ENCODE results near the gene BCLAF3. TPM values are rescaled to one million over a fixed set of nuclear protein-coding genes. Genes with fewer than 3 reads are reported as not detected.

BCLAF3 gene
- polyA plus RNA-seq, 2 of the 4 experiments (the other 2 are of a cell fraction) = 3.7 to 4.1 TPM

GRCh38 chrX:19975845-19976244 lies 15.0 kb downstream of the BCLAF3 start (continued):
- TF ChIP-seq JUNB (IDR thresholded peaks at IDR 0.05) (no peak), RAD21 (conservative IDR thresholded peaks at IDR 0.05 in 1 of 2, IDR thresholded peaks at IDR 0.05 in 1 of 2) (no peak), SREBF2 (IDR thresholded peaks at IDR 0.05) (no peak), HDAC2 (IDR thresholded peaks at IDR 0.05) (no peak), HOXA7 (CRISPR knock-in tag; IDR thresholded peaks at IDR 0.05) (no peak), CBX2 (IDR thresholded peaks at IDR 0.05; ENCODE audit: borderline replicate concordance, low read depth) (no peak), CHD4 (IDR thresholded peaks at IDR 0.05; ENCODE audit: borderline replicate concordance) (no peak)

DNA sequence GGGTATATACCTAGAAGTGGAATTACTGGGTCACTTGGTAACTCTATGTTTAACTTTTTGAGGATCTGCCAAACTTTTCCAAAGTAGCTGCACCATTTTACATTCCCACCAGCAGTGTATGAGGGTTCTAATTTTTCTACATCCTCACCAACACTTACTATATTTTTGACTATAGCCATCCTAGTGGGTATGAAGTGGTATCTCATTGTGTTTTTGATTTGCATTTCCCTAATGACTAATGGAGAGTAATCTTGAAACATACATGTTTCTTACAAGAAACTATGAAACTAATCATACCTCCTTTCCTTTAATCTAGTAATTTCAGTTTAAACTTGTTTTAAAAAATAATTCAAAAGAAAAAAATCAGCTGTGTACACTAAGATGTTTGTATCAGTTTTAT lies 17.9 kb downstream of the BCLAF3 start:
- POLR2A ChIA-PET = no interaction called here

DNA sequence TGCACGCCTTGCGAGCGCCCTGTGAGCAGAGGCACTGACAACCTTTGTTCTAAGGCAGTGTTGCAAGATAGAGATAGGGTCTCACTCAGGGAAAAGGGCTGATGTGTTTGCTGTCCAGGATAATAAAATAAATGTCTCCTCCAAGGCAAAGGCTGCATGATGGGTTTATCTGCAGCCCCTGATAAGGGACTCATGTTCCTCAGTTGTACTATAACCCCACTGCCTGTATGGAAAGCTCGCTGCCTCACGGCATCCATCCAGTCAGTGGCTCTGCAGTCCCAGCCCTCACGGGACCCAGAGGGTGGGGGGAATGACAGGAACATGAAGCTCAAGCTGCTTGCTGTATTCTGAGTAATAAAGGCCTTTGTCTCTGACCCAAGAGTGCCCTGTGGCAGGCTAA lies 22.6 kb downstream of the BCLAF3 start:
- TF ChIP-seq TFCP2L1 (CRISPR knock-in tag; IDR thresholded peaks at IDR 0.05) = no peak
- TF ChIP-seq GATA3 (IDR thresholded peaks at IDR 0.05; ENCODE audit: borderline replicate concordance) = no peak
- TF ChIP-seq RNF2 (IDR thresholded peaks at IDR 0.05; ENCODE audit: borderline replicate concordance, low read depth) = no peak
- TF ChIP-seq RAD21 (conservative IDR thresholded peaks at IDR 0.05 in 1 of 2, IDR thresholded peaks at IDR 0.05 in 1 of 2) = no peak
- no peak for TF ChIP-seq FOXS1 (CRISPR knock-in tag; IDR thresholded peaks at IDR 0.05)
- no peak for TF ChIP-seq MAFK (IDR thresholded peaks at IDR 0.05; ENCODE audit: partially characterized antibody)
- TF ChIP-seq HDAC2 (IDR thresholded peaks at IDR 0.05) = no peak
- no peak for TF ChIP-seq FOSB (CRISPR knock-in tag; IDR thresholded peaks at IDR 0.05)
- no peak for TF ChIP-seq POLR2AphosphoS2 (conservative IDR thresholded peaks at IDR 0.05; ENCODE audit: low read length)
- no peak for TF ChIP-seq USF2 (IDR thresholded peaks at IDR 0.05)
- TF ChIP-seq HOXA7 (CRISPR knock-in tag; IDR thresholded peaks at IDR 0.05) = no peak
- no peak for TF ChIP-seq ZNF302 (CRISPR knock-in tag; IDR thresholded peaks at IDR 0.05)
- TF ChIP-seq BHLHE40 (IDR thresholded peaks at IDR 0.05; ENCODE audit: low read depth, low read length) = no peak
- no peak for TF ChIP-seq SMC3 (IDR thresholded peaks at IDR 0.05)
- no peak for TF ChIP-seq JUNB (IDR thresholded peaks at IDR 0.05)
- no peak for TF ChIP-seq KDM5A (IDR thresholded peaks at IDR 0.05)
- TF ChIP-seq REST (IDR thresholded peaks at IDR 0.05) = no peak
- no peak for TF ChIP-seq EP300 (IDR thresholded peaks at IDR 0.05)
- TF ChIP-seq, protein P1, sequence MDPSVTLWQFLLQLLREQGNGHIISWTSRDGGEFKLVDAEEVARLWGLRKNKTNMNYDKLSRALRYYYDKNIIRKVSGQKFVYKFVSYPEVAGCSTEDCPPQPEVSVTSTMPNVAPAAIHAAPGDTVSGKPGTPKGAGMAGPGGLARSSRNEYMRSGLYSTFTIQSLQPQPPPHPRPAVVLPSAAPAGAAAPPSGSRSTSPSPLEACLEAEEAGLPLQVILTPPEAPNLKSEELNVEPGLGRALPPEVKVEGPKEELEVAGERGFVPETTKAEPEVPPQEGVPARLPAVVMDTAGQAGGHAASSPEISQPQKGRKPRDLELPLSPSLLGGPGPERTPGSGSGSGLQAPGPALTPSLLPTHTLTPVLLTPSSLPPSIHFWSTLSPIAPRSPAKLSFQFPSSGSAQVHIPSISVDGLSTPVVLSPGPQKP (IDR thresholded peaks at IDR 0.05; ENCODE audit: low read depth, low read length) = no peak
- TF ChIP-seq BCL3 (IDR thresholded peaks at IDR 0.05) = no peak
- Histone ChIP-seq H3K27ac (no peak overlapping the region), H3K9me3 (no peaks in the 10 kb centered on the region), H3K4me2 (no peak overlapping the region), H3K4me1 (no peaks in the 10 kb centered on the region), H3K4me3 (no peak overlapping the region)
- no peak for ATAC-seq
- no peak for FAIRE-seq
- POLR2A ChIA-PET = no interaction called here
- CTCF ChIA-PET = interaction anchor here (1.7 kb wide), 1 partner anchor 12 kb away, joined by 8 read pairs; no protein-coding TSS in a partner anchor
- DNase-seq (ENCODE audit: low read depth in 1 of 2, low spot score in 1 of 2) = no peak
- 91% methylated on average over 6 of the region's 6 CpGs for WGBS (ENCODE audit: missing lambda C conversion rate)

More for the DNA sequence above, 17.9 kb downstream of the BCLAF3 start:
- no peak overlapping the region for H3K27ac ChIP-seq
- no peak for DNase-seq (ENCODE audit: low read depth in 1 of 2, low spot score in 1 of 2)
- H3K4me1 ChIP-seq = no peaks in the 10 kb centered on the region
- no peak for ATAC-seq
- TF ChIP-seq ZSCAN20 (CRISPR knock-in tag; IDR thresholded peaks at IDR 0.05) (no peak), ESRRA (IDR thresholded peaks at IDR 0.05; ENCODE audit: borderline replicate concordance, low read length) (no peak)
- no peak for FAIRE-seq
- no peak overlapping the region for H3K4me3 ChIP-seq
- peaks cover 5% of the 10 kb centered on the region; the same call in 2 of the 3 replicates for H3K9me3 ChIP-seq
- CTCF ChIA-PET = interaction anchor here (1.0 to 1.4 kb wide), 3 partner anchors 16 to 94 kb away, joined by 3 read pairs; no protein-coding TSS in a partner anchor
- H3K4me2 ChIP-seq = no peak overlapping the region
